Measurements from ENCODE around the gene OMP.

The OMP gene

DNA sequence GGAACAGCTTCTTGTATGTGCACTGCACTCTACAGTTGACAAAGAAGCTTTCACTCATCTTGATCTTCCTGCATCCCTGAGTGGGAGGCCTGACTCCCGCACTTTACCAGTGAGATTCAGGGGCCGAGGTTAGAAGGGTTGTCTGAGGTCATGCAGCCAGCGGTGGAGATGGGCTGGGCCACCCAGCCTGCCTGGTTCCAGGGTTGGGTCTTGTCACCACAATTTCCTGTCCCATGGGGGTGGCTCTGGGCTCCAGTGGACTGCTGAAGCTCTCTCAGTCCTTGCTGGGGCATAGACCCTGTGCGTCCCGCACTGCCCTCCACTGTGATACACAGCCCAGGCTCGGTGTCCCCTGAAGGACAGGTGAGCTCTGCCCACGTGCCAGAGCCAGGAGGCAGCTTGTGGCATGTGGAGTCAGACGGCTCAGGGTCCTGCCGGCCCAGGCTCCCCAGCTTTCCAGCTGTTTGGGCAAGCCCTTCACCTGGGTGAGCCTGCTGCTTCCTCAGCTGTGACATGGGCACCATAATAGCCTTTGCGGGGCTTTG is 18.5 kb downstream of the OMP start:
- DNase-seq (ENCODE audit: low read depth, low spot score) = no peak
- in situ Hi-C loops (cut with HindIII; ENCODE audit: low sequenced_read_pairs) = no loop called here
- no peak overlapping the region for H3K4me3 ChIP-seq (ENCODE audit: low read depth, low read length)
- no peak for TF ChIP-seq CTCF (IDR thresholded peaks at IDR 0.05; ENCODE audit: low read depth, low read length)

- in situ Hi-C loops (cut with HindIII; ENCODE audit: low sequenced_read_pairs) = no loop called here
- no peak for TF ChIP-seq CTCF (IDR thresholded peaks at IDR 0.05; ENCODE audit: low read depth, low read length)
- H3K4me3 ChIP-seq (ENCODE audit: low read depth, low read length) = no peak overlapping the region
- DNase-seq (ENCODE audit: low read depth, low spot score) = no peak
Measured at GRCh38 chr11:77121876-77122575, 19.4 kb downstream of the OMP start.

DNA sequence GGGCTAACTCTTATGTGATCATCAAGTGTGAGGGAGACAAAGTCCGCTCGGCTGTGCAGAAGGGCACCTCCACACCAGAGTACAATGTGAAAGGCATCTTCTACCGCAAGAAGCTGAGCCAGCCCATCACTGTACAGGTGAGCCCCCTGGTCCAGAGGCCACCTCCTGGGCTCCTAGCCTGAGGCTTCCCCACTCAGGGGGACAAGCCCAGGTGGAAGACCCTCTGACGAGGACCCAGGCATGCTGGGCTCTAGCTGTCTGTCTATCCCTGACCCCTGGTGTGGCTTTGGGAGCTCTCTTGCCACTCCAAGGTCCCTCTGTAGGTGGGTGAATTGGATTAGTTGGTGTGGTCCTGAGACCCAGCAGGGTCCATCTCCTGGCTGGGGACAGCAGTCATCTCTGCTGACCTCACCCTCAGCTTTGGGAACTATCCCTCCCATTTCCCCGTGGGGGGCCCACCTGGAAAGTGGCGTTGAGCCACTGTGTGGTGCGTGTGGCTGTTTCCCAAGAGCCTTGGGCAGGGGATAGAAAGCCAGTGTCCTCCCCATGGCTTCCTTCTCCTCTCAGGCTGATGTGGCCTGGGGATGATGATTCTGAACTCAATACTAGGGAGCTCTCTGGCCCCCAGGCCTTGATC is 20.1 kb downstream of the OMP start:
- DNase-seq (ENCODE audit: low read depth, low spot score) = no peak
- no peak for TF ChIP-seq CTCF (IDR thresholded peaks at IDR 0.05; ENCODE audit: low read depth, low read length)
- in situ Hi-C loops (cut with HindIII; ENCODE audit: low sequenced_read_pairs) = no loop called here
- no peak overlapping the region for H3K4me3 ChIP-seq (ENCODE audit: low read depth, low read length)

DNA sequence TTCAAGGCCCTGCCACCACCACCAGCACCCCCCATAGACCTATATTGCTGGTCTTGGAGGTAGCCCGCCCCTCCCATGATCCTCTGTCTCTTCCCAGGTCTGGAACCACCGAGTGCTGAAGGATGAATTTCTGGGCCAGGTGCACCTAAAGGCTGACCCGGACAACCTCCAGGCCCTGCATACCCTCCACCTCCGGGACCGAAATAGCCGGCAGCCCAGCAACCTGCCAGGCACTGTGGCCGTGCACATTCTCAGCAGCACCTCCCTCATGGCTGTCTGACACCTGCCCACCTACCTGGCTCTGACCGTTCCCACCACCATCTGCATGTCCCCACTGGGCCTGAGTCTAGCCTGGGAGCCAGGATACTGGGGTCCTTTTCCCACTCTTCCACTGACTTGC is 21.0 kb downstream of the OMP start:
- TF ChIP-seq CTCF (IDR thresholded peaks at IDR 0.05; ENCODE audit: low read depth, low read length) = no peak
- DNase-seq (ENCODE audit: low read depth, low spot score) = no peak
- in situ Hi-C loops (cut with HindIII; ENCODE audit: low sequenced_read_pairs) = no loop called here
- H3K4me3 ChIP-seq (ENCODE audit: low read depth, low read length) = no peak overlapping the region

GRCh38 chr11:77124041-77124440 is 21.4 kb downstream of the OMP start:
- H3K4me3 ChIP-seq (ENCODE audit: low read depth, low read length) = no peak overlapping the region
- no peak for DNase-seq (ENCODE audit: low read depth, low spot score)
- no peak for TF ChIP-seq CTCF (IDR thresholded peaks at IDR 0.05; ENCODE audit: low read depth, low read length)
- in situ Hi-C loops (cut with HindIII; ENCODE audit: low sequenced_read_pairs) = no loop called here

DNA sequence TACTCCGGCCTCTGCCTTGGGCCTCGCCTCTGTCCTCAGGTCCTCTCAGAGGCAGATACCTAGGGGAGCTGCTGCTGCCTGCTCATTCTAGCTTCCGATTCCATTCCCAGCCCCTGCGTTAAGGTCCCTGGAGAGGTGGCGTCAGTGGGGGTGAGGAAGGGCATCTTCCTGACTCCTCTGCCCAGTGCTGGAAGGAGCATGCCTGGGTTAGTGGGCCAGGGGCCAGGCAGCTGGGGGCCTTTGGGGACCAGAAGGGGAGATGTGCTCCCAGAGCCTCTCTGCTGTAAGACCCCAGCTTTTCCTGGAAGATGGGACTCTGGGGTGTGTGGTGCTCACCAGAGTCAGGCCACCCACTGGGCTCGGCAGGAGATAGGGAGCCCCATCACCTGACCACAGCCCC is 21.8 kb downstream of the OMP start:
- in situ Hi-C loops (cut with HindIII; ENCODE audit: low sequenced_read_pairs) = no loop called here
- no peak for TF ChIP-seq CTCF (IDR thresholded peaks at IDR 0.05; ENCODE audit: low read depth, low read length)

More for the DNA sequence above, 21.8 kb downstream of the OMP start:
- DNase-seq (ENCODE audit: low read depth, low spot score) = no peak
- no peak overlapping the region for H3K4me3 ChIP-seq (ENCODE audit: low read depth, low read length)
